HG02870 (cell line): ENCODE results near the gene NCKAP5.

Experiments used
- ATAC-seq: cut with Tn5 transposase; IDR thresholded peaks from one replicate; pipeline ENCODE4 v1.9.1; 2021; ENCODE audit warnings: mild to moderate bottlenecking, moderate library complexity; ENCODE audit not compliant: unreplicated experiment

NCKAP5 gene

DNA sequence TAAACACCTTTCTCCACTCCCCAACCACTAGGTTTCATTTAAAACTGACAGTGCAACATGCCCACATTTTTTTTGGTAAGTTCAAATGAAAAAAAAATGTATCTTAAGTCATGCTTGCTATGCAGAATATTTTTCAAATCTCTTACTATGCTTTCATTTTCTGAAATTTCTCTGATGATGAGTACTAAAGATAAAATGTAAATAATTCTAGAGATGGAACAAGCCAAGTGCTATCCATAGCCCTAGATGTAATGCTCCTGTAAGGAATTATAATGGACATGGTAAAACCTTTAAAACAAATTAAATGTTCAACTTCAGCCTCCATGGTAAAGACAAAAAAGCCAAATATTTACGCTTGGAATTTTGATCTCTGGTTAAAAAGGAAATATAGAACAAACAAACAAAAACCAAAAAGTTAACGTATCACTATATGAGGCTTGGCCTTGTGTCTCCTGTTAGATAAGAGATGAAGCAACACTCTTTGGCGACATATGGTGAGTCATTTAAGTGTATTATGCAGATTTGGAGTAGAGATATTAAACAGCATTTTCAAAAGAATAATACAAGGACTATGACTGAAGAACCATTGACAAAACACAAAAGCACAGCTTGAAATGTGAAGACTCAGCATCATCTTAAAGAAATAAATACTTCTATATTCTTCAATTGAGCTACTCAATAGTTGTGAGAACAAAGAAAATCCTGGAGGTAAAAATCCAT lies 506.2 kb downstream of the NCKAP5 start:
- ATAC-seq: no peak

DNA sequence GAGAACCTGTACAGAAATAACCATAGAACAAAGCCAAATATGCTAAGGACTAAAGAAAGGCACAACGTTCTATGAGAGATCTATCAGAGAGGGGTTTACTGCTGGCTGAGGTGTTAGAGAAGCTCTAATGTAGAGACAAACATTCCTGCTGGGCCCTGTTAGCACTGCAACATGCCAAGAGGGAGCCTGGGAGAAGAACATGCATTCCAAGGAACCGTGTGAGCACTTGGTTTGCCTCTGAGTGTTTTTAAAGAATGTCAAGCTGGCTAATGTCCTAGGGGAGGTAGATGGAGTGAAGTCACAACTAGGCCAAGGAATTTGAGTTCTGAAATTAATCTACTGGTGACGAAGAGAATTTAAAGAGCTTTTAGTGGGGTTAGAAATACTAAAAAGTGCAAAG lies 514.0 kb downstream of the NCKAP5 start:
- no peak for ATAC-seq

DNA sequence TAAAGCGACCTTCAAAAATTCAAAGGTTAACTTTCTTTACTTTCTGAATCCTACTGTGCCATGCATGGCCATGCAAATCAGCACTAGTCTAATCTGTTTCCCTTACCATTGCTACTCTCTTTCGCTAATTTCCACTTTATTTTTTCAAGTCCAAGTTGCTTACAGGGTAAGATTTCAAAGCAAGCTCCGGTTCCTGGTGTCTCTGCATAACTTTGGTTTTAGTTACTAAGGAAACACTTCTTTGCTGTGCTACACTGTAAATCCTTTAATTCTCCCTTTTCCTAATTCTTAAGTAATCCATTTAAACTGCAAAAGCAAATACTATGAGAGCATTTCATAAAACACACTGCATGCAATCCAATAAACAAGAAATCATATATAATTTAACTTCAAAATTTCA lies 514.7 kb downstream of the NCKAP5 start:
- no peak for ATAC-seq

DNA sequence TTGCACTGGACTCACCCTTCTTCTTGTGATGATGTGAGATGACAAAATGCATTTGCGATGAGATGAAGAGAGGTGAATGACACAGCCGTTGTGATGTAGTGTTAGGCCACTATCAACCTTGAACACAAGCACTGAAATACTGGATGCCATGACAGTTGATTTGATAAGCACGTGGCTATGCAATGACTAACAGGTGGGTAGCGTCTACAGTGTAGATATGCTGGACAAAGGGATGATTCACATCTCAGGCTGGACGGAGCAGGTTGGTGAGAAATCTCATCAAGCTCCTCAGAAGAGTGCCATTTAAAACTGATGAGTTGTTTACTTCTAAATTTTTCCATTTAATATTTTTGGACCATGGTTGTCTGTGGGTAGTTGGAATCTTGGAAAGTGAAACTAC lies 522.5 kb downstream of the NCKAP5 start:
- no peak for ATAC-seq

DNA sequence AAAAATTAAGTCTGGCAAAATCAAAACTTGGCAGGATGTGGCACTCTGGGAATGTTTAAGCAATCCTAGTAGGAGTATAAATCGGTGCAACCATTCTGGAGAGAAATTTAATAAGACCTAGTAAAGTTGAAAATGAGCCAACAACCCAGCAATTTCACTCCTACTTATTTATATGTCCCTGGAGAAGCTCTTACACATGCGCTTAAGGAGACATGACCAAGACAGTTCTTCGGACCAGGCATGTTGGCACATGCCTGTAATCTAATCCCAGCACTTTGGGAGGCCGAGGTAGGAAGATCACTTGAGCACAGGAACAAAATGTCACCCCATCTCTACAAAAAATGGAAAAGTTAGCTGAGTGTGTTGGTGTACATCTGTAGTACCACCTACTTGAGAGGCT lies 523.7 kb downstream of the NCKAP5 start:
- no peak for ATAC-seq

DNA sequence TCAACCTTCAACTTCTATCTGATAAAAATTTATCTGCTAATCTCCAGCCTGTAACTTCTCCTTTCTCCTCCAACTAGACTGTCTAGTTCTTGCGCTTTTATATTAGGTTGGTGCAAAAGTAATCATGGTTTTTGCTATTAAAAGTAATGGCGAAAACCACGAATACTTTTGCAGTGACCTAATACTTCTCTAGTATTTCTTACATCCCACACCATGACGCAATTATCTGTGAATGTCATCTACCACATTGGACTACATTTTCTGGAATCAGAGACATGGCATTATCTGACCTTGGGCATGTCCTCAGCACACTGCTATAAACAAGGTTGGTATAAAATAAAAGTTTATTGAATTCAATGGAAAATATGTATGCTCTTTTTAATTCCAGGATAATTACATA lies 528.1 kb downstream of the NCKAP5 start:
- no peak for ATAC-seq

DNA sequence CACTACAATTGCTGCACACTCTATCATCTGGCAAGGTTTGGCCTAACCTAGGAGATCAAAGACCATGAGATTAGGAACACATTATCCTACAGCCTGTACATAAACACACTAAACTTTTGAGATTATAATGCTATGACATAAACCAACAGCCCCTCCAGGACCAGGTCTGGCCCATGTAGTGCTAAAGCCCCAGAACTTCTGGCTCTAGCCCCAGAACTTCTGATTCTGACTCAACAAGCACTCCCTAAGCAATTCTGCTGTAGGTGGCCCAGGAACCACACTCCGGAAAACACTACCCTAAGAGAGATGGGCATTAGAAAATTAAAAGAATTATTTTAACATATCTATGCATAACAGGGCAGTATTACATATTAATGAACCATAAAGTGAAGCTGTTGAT lies 528.7 kb downstream of the NCKAP5 start:
- ATAC-seq: no peak

DNA sequence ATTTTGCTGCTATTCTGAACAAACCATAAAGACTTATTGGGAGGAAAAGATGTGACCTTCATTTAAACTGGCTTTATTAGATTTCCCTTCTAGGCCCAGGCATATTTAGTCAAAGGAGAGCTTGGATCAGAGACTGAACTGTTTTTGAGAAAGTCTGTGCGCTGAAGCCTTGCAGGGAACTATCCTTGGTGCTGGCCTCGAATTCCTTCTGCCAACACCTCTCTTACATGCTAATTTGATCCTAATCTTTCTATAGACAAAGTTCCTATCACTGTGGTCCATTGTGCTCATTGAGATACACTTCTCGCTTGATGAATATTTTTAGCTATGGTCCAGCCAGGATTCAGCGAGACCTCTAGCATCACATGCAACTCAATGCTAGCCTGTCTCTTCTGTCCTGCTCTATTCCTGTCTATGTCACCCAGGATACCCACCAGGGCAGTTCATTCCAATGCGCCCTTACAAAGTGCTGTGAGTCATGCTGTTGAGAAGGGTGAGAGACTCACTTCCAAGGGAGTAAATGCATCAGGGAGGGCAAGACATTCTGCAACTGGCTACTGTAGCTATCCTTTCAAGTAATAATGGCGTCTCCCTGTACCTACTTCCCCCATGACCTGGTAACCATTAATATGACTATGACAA lies 541.6 kb downstream of the NCKAP5 start:
- ATAC-seq: no peak

DNA sequence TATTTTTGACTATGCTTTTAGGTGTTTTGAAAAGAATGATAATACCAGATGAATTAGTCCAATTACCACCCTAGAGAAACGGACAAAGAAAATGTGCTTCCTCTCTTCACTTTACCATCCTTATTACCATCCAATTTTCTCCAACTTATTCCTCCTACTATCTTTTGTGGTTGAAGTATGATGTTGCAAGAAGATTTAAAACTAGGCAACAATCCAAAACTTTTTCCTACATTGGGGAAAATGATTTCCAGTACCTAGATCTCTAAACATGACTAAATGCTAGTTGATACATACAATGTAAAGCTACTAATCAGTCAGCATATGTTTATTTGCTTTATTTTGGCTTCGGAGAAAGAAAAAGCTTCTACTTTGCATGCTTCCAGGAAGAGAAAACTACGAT lies 543.3 kb downstream of the NCKAP5 start:
- no peak for ATAC-seq

DNA sequence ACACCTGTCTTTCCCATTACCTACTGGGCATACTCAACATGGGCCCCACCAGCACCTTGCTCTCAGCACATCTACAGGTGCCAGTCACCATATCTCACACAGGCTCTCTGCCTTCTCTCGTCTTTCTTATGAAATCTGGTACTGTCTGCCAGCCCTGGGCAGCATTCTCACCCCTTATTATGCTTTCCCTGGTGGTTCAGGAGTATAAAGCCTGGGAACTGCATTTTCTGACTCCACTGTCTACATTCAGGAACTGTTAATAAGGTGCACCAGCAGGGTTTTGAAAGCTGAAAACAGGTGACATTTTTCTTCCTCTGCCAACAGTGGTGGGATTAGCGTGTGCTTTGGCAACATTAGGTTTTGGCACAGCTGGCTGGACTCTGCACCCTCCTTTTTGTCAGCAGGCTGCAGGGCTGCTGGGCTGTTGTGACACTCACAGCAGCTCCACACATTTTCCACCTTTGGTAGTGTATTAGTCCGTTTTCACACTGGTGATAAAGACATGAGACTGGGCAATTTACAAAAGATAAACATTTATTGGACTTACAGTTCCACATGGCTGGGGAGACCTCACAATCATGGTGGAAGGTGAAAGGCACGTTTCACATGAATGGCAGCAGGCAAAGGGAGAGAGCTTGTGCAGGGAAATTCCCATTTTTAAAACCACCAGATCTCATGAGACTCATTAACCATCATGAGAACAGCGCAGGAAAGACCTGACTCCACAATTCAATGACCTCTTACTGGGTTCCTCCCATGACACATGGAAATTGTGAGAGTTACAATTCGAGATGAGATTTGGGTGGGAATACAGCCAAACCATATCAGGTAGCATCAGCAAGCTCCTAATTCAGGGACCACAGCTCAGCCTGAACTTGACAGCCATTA lies 555.2 kb downstream of the NCKAP5 start:
- ATAC-seq: no peak

DNA sequence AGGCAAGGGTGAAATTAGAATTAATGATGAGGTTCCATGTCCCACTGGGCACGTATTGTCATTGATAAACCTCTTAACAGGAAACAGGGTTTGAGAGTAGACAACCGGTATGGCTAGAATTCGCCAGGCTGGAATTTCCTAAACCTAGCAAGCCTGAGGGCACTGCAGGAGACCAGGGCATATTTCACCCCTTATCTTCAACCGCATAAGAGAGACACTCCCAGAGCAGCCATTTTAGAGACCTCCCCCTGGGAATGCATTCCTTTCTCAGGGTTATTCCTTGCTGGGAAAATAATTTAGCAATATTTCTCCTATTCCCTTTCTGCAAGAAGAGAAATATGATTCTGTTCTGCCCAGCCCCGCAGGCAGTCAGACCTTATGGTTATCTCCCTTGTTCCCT lies 563.6 kb downstream of the NCKAP5 start:
- ATAC-seq: no peak

DNA sequence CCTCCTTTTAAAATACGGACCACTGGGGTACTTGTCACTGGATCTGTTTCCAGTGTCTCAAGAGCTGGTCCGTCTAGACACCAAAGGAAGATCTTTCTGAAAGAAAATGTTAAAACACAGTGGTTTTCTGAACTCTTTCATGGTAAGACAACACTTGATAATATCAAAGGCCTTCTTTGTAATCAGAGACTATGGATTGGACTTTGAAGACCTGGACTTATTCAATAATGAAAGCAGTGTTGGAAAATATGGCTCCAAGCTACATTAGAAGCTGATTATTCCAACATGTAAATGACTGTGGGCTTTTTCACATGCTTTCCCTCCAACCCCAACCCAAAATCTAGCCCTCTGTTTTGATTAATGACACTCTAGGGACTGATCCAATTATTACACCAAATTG lies 568.8 kb downstream of the NCKAP5 start:
- ATAC-seq: no peak

DNA sequence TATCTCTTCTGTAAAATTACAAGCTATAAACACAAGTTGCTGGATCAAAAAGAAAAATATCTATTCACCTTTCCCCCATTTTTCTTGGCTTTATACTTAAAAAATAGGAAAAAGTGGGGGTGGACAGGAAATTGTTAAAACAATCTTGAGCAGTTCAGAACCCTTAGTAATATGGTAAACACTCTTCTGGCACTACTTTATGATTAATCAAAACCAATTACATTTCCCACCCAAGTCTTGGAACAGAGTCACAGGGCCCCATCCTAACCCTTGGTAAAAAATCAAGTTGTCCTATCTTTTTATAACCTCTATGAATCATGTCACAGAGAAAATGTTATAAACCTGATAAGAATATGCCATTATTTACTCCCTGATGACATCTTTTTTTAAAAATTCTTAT lies 570.0 kb downstream of the NCKAP5 start:
- ATAC-seq: no peak

DNA sequence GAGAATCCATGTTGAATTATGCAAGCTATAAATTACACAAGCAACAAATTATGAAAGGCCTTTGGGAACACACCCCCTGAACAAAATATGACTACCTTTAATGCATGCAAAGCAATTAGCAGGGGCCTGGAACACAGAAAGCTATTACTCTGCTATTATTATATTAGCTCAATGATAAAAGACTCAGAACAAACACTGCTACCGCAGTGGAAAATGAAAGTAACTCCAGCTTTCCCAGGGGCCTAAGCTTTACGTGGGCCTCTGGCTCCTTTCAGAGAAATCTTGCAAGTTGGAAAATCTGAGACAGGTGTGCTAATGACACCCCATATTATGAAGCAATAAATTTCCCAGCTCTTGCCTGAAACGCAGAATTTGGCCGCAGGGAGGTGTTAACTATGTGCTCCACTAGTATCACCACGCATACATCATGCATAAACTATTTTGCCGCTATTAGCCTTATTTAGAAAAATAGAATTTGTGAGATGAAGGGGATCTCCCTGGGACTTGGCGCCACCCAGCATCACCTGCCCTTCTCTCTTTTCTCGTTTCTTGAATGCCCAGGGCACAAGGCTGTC lies 576.7 kb downstream of the NCKAP5 start:
- no peak for ATAC-seq

DNA sequence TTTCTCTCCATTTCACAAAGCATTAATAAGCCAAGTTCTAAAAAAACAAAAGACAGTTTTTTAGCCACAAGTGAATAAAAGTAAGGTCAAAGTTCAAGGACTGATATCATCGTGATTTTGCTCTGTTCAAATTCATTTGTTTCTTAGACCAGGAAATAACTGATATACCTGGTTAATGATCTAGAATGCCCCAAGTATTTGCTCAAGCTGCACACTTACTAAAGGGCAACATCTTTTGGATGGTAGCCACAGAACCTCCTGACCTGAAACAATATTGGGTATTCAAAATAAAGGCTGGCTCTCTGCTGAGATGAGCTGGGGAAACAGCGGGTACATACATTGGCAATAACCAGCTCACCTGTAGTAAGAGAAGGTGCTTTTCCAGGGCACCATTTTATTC lies 583.5 kb downstream of the NCKAP5 start:
- ATAC-seq: no peak

DNA sequence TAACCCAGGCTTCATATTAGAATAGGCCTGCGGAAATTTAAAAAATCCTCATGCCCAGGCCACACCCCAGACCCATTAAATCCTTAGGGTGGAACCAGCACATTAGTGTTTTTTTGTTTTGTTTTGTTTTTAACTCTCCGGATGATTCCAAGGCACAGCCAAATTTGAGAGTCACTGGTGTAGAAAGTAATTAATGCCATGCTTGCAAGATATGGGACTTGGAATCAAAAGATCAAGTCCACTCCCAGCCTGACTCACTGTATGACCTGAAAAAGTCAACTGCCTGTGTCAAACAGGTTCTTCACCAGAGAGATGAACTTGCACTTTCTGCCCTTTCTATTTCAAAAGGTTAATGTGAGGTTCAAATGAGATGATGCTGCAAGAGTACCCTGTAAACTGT lies 588.0 kb downstream of the NCKAP5 start:
- ATAC-seq: no peak

DNA sequence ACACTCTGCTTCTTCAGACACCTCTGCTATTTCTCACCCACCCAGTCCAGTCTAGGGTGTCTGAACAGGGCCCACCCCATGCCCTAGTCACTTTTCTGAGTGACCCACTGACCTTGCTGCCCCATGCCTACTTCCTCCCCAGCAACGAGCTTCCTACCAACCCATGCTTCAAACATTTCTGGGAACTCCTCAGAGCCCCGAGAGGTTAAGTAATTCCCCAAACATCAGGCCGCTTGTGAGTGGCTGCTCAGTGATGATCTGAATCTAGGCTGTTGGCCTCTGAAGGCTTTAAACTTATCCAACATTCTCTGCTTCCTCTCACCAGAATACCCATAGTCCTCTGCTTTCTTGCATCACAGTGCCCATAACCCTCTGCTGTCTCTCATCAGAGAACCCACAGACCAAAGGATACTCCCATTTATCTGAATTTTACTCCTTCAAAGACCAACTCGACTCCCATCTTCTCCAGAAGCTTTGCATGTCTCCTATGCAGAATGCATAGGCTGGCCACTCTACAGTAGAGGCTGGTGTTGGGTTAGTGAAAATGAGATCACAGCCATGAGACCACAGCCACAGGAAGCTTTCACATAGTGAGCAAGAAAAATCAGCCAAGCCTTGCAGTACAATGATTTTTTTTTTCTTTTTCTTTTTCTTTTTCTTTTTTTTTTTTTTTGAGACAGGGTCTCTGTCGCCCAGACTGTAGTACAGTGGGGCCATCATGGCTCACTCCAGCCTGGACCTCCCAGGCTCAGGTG lies 588.7 kb downstream of the NCKAP5 start:
- ATAC-seq: peak; percentile 74

DNA sequence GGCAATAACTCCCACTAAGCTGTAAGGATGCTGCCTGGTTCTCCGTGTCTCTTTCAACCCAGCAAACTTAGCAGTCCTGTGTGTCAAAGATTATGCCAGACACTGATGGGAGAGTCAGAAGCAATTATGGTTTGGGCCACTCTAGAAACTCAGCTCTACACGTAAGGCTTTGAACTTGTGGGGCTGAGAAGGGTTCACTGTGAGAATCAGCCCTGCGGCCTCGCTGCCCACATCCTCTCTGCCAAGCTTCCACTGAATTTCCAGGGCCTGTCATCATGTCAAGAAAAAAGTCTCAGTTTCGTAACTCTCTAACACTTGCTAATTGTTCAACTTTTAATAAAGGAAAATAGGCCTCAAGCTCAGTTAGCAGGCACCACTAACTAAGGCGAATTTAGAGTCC lies 589.4 kb downstream of the NCKAP5 start:
- no peak for ATAC-seq

DNA sequence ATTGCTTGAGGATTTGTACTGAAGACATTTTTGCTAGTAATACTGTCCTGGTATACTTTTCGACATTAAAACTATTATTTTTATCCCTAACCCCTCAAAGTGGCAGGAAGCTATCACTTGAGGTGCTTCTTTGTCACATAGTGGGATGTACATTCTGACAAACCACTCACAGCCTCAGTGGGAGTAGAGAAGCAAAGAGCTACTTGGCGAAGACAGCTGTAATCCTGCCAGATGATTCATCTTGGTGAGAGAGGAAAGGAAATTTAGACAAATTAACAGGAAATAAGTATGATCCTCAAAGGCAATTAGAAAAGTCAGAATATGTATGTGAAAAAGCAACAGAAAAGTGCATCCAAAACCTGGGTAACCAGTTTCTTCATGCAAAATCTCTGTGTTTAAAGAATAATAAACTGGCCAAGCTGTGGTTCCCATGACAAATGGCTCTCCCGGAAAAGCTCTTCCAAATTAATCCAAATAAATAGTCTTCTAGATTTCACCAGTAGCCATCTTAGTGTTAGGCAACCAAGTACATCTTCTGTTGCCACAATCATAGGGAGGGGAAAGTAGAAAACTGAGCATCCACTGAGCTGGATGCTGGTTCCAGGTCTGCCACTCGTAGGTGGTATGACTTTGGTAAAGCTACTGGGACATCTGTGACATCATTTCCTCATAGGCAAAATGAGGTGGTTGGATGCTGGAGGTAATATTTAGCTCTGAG lies 590.3 kb downstream of the NCKAP5 start:
- ATAC-seq: no peak
